T follicular helper cell (primary cell): Measurements from ENCODE around the gene CEP295NL.
"Not testable (repeated sequence)": the region's sequence is repeated elsewhere in the genome, so short reads cannot be mapped to it uniquely, and the experiment has no call there.

Source experiments
- DNase-seq: peaks from one replicate; pipeline ENCODE4 v3.0.0-alpha.2; 2020; ENCODE audit warnings: low read depth
- total RNA-seq, 2 experiments: gene quantifications; one replicate each; lab custom pipeline; 2026; lab: John Stamatoyannopoulos, UW

The CEP295NL gene
- 0 to 0.30 reads per million in 2 experiments for total RNA-seq

- no peak for DNase-seq
Measured at GRCh38 chr17:78903101-78903779, at the start of gene CEP295NL. TSS of gene CEP295NL (minus strand) at chr17:78903201. CDS start at chr17:78901828, 1,373 bp downstream.

- DNase-seq, result no peak
Measured at GRCh38 chr17:78952706-78953105, 49.7 kb upstream of the CEP295NL start.

DNA sequence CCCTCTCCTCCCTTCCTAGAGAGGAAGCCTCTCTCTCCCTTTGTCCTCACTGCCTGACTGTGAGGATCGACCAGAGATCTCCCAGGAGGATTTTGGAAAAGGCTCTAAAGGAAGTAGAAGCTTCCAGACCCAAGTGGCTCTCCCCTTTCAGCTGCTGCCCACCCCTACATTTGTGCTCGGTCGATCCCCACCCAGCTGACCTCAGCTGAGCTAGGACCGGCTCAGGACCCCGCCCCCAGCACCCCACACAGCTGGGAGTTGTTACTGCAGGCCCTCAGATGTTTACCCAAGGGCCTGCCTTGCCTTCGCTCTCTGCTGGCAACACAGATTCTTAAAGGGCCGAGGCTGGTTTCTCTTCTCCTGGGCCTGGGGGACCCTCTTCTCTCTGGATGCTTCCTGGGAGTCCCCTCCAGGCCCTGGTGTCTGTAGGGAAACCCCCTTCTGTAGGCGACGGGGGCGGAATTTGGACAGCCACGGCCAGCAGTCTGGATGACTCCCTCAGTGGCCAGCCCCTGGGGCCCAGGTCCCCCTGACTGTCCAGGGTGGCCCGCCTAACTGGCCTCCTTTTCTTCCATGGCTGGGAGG lies 49.1 kb upstream of the CEP295NL start:
- DNase-seq, result no peak

DNA sequence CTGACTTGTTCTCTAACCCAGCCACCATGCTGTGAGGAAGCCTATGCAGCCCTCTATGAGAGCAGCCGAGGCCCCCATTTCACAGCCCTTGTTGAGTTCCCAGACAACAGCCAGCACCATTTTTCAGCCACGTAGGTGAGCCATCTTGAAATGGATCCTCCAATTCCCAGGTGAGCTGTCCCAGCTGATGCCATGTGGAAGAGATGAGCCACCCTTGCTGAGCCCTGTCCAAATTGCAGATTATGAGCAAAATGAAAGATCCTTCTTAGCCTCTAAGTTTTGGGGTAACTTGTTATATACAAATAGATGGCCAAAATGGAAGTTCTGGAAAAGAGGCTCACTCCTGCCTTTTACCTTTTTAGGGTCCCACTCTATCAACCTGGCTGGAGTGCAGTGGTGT lies 47.9 kb upstream of the CEP295NL start:
- no peak for DNase-seq

DNA sequence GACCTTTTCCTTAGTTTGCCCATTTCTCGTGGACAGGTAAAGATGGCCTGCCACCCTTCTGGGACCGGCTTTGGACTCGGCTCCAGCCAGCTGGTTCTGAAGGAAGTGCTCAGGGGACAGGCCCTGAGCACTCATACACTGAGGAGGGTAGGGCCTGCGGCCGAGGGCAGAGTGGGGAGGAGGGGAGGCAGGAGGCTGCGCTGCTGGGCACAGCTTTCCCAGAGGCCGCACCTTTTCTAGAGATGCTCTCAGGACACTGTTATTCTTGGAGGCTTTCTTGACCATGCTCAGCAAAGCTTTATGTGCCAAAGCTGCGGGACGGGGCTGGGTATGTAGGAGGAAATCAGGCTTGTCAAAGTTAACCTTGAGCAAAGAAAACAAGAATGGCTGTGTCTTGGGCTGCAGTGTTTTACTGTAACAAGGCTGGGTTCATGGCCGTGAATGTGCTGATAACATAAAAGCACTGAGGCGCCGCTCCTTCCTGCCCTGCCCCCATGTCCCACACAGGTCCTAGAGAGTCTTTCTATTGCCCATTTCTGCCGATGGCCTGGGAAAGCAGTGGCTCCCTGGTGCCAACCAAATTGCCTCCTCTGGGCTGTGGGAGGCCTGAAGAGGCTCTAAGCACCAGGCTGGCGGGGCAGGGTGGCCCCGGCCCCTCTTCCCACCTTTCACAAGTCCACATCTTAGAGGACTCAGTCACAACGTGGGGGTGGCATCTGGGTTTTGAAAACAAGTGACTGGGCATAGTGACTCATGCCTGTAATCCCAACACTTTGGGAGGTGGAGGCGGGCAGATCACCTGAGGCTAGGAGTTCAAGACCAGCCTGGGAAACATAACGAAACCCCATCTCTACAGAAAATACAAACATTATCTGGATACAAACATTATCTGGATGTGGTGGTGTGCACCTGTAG lies 44.5 kb upstream of the CEP295NL start:
- DNase-seq, result no peak

- no peak for DNase-seq
Measured at GRCh38 chr17:78946631-78947030, 43.6 kb upstream of the CEP295NL start.

GRCh38 chr17:78946131-78946530 lies 43.1 kb upstream of the CEP295NL start:
- no peak for DNase-seq

GRCh38 chr17:78945455-78945854 lies 42.5 kb upstream of the CEP295NL start:
- DNase-seq, result not testable (repeated sequence)

DNA sequence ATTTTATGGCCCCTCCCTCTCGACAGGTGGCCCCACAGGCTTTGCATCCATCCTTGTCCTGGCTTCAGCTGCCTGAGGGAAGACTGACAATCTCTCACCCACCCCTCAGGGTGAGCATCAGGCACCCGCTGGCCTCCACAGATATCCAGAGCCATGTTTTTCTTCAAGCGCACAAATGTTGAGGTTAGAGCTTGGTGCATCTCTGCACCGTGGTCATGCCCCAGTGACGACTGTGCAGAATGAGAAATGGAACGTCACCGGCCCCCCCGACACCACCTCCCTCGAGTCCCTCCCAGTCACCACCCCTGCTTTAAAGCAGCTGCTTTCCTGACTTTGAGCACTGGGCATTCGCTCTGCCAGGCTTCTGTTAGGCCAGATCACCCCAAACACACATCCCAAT lies 42.0 kb upstream of the CEP295NL start:
- no peak for DNase-seq

DNA sequence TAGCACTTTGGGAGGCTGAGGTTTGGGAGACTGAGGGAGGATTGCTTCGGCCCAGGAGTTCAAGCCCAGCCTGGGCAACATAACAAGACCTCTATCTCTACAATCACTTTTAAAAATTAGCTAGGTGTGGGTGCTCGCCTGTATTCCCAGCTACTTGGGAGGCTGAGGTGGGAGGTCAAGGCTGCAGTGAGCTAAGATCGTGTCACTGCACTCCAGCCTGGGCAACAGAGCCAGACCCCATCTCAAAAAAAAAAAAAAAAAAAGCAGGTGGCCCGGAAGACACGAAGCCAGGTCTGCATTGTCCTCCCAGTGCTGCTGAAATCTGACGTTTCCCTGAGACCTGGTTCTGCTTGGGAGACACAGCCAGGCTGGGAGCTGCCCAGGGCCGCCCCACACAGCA lies 41.0 kb upstream of the CEP295NL start:
- DNase-seq, result no peak

- no peak for DNase-seq
Measured at GRCh38 chr17:78940708-78941107, 37.7 kb upstream of the CEP295NL start.

GRCh38 chr17:78940258-78940657 lies 37.3 kb upstream of the CEP295NL start:
- no peak for DNase-seq

- DNase-seq, result no peak
Measured at GRCh38 chr17:78939615-78940014, 36.6 kb upstream of the CEP295NL start.

GRCh38 chr17:78937561-78937960 lies 34.6 kb upstream of the CEP295NL start:
- no peak for DNase-seq

DNA sequence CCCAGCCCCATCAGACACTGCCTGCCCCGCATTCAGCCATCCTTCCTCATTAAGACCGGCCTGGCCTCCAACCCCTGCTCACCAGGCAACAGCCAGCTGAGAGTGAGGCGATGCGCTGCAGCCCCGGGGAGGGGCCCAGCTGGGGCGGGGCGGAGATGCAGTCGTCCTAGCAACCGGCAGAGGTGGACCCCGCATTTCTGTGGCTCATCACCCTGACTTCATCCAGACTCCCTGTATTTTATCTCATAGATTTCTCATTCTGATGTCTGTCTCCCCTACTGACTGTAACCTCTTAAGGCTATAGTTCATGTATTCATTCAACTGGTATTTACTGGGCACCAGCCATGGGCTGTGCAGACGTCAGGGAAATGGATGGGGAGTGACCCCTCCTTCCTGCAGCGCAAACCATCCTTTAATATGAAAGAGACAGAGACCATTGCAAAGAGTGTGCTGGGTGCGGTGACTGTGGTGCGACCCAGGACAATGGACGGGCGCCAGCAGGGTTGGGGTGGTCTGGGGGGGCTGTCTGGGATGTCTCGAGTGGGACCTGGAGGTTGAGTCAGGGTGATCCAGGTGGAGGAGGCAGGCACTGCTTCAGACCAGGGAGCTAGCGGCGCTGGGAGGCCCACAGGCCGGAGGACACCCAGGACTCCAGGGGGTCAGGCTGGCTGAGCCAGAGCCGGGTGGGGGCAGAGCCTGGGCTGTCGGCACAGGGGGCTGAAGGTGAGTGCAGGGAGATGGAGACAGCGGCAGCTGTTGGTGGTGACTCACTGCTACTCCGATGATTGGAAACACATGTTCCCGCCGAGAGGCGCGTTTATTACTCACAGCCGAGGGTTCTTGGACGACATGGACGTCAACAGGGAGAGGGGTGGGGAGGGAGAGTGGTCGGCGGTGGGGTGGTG lies 32.7 kb upstream of the CEP295NL start:
- DNase-seq, result no peak

- no peak for DNase-seq
Measured at GRCh38 chr17:78934681-78935418, 31.8 kb upstream of the CEP295NL start.

DNA sequence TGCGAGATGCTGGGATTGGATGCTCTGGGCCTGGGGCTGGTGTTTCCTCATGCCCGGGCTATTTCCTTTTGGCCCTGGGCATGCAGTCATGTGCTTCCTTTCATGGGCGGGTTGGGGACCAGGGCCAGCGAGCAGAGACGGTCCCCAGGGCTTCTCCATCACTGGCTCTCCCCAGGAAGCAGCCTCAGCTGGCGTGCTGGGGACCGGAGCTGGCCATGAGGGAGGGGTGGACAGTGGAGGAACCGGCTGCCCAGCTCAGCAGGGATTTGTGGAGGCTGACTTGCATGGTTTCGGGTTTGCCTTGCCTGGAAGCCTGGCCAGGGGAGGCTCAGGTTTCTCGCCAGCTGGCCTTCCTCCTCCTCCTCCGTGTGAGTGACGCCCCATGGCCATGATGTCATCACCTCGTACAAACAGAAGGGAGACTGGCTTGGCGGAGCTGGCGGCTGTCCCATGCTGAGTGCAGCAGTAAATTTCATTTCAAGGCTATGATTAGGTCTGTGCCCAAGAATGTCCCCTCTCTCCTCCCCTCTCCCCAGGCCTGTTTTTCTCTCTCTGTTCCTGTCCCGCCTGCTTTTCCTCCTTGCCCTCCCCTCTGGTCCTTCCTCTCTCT lies 31.1 kb upstream of the CEP295NL start:
- DNase-seq, result no peak

DNA sequence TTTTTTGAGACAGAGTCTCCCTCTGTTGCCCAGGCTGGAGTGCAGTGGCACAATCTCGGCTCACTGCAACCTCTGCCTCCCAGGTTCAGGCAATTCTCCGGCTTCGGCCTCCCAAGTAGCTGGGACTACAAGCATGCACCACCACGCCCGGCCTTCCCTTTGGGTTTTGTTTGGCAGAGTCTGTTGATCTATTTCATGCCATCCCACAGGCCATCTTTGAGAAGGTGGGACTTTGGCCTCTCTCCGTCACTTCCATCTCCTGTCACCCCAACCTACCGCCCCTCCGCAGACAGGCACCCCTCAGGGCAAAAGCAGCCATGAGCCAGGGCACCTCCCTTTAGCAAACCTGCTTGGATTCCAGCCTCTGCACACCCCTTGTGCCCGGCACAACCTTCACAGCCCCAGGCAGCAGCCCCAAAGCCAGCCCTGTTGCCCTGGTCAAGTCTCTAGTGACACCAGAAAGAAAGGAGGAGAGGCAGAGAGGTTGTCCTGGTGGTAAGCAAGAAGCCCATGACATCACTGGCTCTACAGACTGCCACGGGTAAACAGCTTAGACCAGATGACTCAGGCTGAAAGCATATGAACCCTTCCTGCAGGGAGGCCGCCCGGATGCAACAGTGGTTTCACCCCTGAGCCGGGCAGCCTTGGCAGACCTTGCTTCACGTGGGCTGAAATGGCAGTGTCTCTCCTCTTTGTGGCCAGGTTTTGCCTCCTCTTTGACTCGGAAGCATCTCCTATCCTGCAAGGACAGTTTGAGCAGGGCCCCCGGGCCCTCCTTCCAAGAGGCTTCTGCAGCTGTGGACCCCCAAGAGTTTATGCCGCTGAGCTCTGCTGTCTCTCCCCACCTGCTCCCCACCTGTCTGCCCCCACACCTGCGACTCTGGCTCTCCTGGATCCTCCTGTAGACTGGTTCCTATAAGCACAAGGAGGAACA lies 30.3 kb upstream of the CEP295NL start:
- DNase-seq, result no peak
